NCI-H2029 (cell line): ENCODE measurements around the gene ZNF280D.

Experiments
- DNase-seq: peaks from one replicate; lab custom pipeline; 2025; lab: John Stamatoyannopoulos, UW

The ZNF280D gene

DNA sequence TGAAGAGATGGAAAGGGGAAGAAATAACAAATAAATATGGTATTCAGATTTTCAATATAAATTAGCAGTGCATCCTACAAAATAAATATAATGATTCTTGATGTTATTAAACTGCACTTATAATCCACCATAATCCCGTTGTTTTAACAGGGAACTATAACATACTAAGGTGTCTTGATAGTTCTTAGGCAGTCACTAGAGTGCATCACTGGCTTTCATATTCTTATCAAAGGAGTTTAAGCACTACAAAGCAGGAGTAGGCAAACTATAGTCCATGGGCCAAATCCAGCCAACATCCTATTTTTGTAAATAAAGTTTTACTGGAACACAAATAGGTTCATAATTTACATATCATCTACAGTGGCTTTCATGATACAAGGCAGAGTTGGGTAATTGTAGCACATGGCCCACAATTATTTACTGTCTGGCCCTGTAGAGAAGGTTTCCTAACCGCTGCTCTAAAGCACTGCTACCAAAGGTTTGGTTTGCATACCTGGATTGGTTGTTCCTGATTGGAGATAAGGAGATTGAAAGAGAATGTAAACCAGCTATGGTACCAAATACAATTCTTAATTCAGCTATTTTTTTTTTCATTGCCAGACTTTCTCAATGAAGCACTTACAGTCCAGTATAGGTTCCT, 104.3 kb downstream of the ZNF280D start:
- DNase-seq, result no peak

DNA sequence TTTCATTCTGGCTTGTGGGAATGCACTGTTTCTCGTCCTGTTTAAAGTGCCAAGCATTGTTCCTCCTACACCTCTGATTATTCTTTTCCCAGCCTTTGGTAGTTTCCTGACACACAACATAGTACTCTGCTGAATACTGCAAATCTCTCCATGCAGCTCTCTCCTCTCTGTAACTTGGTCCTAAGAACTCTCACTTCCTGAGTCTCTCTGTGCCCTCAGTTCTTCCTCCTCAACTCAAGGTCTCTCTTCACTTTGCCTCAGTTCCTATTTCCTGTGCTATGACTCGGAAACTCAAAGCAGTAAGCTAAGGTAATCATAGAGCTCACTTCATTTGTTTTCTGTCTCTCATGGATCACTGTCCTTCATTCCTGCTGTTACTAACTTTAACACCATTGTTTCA, 113.4 kb downstream of the ZNF280D start:
- no peak for DNase-seq

DNA sequence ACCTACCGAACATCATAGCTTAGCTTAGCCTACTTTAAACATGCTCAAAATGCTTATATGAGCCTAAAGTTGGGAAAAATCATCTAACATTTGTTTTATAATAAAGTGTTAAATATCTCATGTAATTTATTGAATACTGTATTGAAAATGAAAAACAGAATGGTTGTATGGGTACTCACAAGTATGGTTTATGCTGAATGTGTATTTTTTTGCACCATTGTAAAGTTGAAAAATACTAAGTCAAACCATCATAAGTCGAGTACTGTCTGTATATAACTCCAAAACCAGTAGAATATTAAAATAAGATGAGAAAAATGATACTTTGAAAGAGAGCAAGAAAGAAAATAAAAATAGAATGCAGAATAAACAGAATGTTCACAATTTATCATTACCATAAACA, 115.7 kb downstream of the ZNF280D start:
- DNase-seq, result no peak

DNA sequence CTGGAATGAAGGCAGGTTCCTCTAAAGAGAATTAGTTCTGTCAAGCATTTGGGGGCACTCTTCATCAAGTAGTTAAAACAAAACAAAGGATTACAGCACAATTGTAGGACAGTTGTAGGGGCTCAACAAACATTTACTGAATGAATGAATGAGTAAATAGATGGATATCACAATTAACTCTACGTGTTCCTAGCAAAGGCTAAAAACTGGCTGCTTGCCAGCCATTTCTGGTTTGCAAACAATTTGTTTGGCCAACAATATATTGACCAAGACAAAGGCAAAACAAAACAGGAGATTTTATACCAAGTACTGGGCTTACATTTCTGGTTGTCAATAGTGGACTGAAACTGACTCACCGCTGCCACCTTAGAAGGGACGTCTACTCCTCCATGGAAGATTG, 116.8 kb downstream of the ZNF280D start:
- DNase-seq, result no peak

DNA sequence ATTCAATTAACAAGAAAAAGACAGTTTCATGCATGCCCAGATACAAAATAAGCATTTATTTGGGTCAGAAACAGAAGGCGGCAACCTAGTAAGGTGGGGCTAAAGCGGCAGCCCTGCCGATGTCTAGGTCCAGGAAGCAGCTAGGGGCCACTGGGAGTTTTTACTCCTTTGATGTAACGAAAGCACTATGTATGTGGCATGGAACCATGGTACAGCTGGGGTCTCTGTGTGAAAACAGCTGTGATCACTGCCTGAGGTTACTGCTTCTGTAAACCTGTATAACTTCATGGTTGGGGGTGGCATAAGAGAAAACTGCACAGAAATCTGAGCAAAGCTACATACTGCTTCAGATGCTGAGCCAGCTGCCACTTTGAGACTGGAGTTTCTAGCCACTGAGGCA, 119.5 kb downstream of the ZNF280D start:
- DNase-seq, result no peak

DNA sequence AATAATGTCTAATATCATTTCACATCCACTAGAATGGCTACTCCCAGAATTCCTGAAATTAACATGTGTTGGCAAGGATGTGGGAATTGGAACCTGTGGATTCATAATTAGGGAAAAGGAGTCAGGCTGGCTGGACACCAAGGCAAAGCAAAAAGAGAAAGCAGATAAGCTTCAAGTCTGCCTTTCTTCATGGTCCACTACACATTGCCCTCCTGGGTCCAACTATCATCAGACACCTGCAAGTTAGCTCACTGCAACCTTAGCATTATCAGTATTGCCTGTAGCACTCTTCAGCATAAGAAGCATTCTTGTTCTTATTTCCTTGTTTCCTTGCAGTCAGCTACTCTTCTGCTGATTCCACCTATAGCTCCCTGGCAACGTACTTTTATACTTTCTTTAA, 124.3 kb downstream of the ZNF280D start:
- DNase-seq, result no peak

DNA sequence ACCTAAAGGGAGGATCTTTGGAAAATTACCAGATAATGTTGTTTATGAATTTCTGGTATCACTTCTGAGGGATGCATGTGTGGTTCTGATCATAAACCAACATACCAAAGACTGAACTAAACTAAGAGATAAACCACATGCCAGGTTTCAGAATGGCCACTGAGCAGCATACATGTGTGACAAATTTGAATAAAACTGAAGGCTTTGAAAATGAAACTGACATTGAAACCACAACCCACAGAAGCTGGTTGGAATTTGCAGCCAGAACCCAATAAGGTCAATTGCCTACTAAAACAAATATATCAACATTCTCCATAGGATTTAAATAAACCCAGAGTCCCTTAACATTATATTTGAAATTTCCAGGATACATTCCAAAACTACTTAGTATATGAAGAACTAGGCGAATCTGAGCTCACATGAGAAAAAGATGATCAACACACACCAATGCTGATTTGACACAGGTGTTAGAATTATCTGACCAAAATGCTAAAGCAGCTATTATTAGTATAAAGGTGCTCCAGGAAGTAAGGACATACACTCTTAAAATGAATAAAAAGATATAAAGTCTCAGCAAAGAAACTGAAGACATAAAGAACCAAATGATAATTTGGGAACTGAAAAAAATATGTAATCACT, 125.0 kb downstream of the ZNF280D start:
- DNase-seq, result no peak

DNA sequence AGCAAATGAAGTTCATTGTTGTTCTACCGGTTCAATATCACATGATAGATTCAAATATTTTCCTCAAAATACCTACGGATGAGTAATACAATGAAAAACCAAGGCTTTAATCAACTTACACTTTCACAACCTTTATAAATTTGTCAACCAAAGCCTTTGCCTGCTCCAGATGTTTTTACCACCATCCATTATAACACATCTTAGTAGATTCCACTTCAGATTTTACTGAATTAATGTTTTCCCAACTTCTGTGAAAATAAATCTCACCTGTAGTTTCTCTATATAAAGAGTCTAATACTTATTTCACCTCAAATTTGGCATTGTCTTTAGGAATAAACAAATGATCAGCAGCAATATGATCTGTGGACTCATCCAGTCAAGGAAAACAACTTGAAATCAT, 131.1 kb downstream of the ZNF280D start:
- DNase-seq, result no peak

DNA sequence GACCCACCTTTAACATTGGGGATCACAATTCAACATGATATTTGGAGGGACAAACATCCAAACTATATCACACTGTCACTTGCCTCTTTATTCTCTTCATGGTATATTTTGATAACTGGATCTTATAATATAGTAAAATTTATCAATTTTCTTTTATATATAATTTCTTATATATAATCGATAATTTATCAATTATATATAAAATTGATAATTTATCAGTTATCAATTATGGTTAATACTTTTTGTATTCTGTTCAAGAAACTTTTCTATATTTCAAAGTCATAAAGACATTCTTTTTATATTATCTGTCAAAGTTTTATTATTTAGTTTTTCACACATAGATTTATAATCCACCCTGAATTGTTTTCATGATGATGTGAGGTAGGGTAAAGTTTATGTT, 132.9 kb downstream of the ZNF280D start:
- no peak for DNase-seq

DNA sequence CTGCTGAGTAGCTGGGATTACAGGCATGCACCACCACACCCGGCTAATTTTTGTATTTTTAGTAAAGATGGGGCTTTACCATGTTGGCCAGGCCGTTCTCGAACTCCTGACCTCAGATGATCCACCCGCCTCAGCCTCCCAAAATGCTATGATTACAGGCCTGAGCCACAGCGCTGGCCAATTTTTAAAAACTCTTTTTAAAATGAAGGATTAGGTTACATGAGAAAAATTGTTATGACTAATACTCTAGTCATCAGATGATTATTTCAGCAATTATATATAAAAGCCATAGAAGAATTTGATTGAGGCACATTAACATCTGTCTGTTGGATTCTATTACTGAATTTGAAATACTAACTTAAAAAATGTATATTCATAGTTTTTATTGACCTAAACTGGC, 134.3 kb downstream of the ZNF280D start:
- no peak for DNase-seq

DNA sequence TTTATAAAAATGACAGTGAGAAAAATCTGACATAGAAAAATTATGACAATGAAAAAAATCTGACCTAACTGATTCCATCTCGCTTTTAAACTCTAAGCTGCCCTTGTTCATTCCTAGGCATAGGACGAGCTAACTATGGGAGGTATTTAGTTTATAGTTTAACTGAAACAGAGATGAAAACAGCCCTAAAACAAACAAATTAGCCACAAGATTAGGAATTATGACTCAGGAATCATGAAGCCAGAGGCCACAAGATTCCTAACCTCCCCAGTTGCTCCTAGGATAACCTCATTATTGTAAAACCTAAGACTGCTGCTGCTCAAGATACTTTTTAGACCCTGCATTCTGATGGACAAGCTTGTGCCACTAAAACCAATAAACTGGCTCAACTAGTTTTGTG, 145.6 kb downstream of the ZNF280D start:
- DNase-seq, result no peak

DNA sequence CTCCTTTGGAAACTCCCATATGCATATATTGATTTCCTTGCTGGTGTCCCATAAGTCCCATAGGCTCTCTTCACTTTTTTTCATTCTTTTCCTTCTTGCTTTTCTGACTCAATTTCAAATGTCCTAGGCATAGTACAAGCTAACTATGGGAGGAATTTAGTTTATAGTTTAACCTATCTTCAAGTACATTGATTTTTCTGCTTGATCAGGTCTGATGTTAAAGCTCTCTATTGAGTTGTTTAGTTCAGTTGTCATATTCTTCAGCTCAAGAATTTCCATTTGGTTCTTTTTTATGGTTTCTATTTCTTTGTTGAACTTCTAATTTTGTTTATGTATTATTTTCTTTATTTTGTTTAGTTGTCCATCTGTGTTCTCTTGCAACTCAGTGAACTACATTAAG, 147.1 kb downstream of the ZNF280D start:
- no peak for DNase-seq

DNA sequence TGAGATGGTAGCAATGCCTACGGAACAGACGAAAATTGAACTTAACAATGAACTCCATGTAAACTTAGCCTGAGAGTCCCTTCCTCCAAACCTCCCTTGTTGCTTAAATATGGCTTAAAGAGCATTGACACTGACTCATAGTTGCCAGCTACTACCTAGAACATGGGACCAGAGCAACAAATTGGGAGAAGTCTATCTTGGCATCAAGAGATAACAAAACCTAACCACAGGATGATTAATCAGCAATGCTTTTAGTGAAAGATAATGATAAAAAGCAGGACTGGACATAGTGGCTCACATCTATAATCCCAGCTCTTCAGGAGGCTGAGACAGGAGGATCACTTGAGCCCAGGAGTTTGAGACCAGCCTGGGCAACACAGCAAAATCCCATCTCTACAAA, 150.5 kb downstream of the ZNF280D start:
- DNase-seq, result no peak
